Smooth muscle cell (in vitro differentiated cells): Measurements from ENCODE around the gene RILPL1. TPM values are rescaled to one million over a fixed set of nuclear protein-coding genes. Genes with fewer than 3 reads are reported as not detected.

Source experiments
- DNase-seq: peaks from one replicate; lab custom pipeline; 2025; ENCODE audit not compliant: unreplicated experiment; lab: John Stamatoyannopoulos, UW
- H2AFZ ChIP-seq: fragments of 200-600 bp; sonication (generic); 2 replicates; pipeline ENCODE4 v1.6.0; 2016; ENCODE audit warnings: antibody characterized with exemption, low read depth, mild to moderate bottlenecking
- H3F3A ChIP-seq: fragments of 200-600 bp; sonication (generic); 2 replicates; pipeline ENCODE4 v1.6.0; 2017; ENCODE audit warnings: antibody characterized with exemption, low read depth
- H3K27ac ChIP-seq: fragments of 200-600 bp; sonication (generic); 2 replicates; pipeline ENCODE4 v1.5.1; 2016; ENCODE audit warnings: low read depth, mild to moderate bottlenecking
- H3K27me3 ChIP-seq: fragments of 200-600 bp; sonication (generic); 2 replicates; pipeline ENCODE4 v1.6.1; 2016; ENCODE audit warnings: low read depth, mild to moderate bottlenecking
- H3K36me3 ChIP-seq: fragments of 200-600 bp; sonication (generic); 2 replicates; pipeline ENCODE4 v1.5.1; 2016; ENCODE audit warnings: low read depth
- H3K4me1 ChIP-seq: fragments of 200-600 bp; sonication (generic); 2 replicates; pipeline ENCODE4 v1.5.1; 2016; ENCODE audit warnings: low read depth
- H3K4me2 ChIP-seq: fragments of 200-600 bp; sonication (generic); 2 replicates; pipeline ENCODE4 v1.6.0; 2016; ENCODE audit warnings: mild to moderate bottlenecking
- H3K4me3 ChIP-seq: fragments of 200-600 bp; sonication (generic); 2 replicates; pipeline ENCODE4 v1.5.1; 2016; ENCODE audit warnings: mild to moderate bottlenecking
- H3K79me2 ChIP-seq: fragments of 200-600 bp; sonication (generic); 2 replicates; pipeline ENCODE4 v1.6.0; 2016; ENCODE audit warnings: low read depth, mild to moderate bottlenecking
- H3K9ac ChIP-seq: fragments of 200-600 bp; sonication (generic); 2 replicates; pipeline ENCODE4 v1.6.0; 2016; ENCODE audit warnings: low read depth
- H3K9me3 ChIP-seq: fragments of 200-600 bp; sonication (generic); replicated peaks from 2 replicates; pipeline ENCODE4 v1.5.1; 2016; ENCODE audit warnings: low read depth
- H4K20me1 ChIP-seq: fragments of 200-600 bp; sonication (generic); 2 replicates; pipeline ENCODE4 v1.6.0; 2016; ENCODE audit warnings: low read depth
- CTCF ChIP-seq: fragments of 200-600 bp; sonication (generic); IDR thresholded peaks from 2 replicates; pipeline ENCODE4 v1.5.1; 2017; ENCODE audit warnings: borderline replicate concordance, mild to moderate bottlenecking, antibody characterized with exemption; ENCODE audit not compliant: insufficient read depth, poor library complexity, severe bottlenecking
- WGBS: methylation state at CpG from one replicate; pipeline ENCODE4 v1.1.7; 2016; ENCODE audit warnings: low lambda C conversion rate; 5-methylcytosine and 5-hydroxymethylcytosine counted together
- polyA plus RNA-seq: library from polyadenylated mRNA; unstranded; fragments of >200 nt; fragmentation: Nextera tagmentation; extraction: Ambion mirVana; gene quantifications from 2 replicates; pipeline ENCODE4 v1.2.1, GENCODE V29; 2016
- total RNA-seq: library from RNA; depleted of rRNA; stranded (reverse); fragments of >200 nt; gene quantifications from 2 replicates; pipeline ENCODE4 v1.2.3, GENCODE V29; 2014

RILPL1 gene
- total and polyA plus RNA-seq, 2 experiments from 2014 or later = 17.9 to 29.8 TPM

DNA sequence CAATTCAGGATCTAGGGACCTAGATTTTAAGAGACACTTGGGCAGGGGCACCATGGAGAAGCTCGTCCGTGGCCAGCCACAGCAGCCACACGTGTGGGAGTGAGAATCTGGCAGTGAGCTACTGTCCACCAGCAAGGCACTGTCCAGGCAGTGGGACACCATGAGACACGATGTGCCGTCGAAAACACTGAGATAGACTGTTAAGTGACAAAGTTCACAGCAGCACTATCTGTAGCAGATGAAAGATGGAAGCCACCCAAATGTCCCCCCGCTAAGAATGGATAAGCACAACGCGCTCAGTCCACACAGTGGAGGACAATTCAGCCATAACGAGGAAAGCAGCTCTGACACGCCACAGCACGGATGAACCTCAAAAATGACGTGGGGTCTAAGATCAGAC lies 19.7 kb downstream of the RILPL1 start:
- Histone ChIP-seq H3K79me2 (no peaks in the 10 kb centered on the region), H2AFZ (no peak overlapping the region), H3K27ac (peak overlapping the region; percentile 40), H3F3A (no peaks in the 10 kb centered on the region), H3K36me3 (no peaks in the 10 kb centered on the region), H3K27me3 (no peaks in the 10 kb centered on the region), H3K4me1 (no peaks in the 10 kb centered on the region), H3K4me2 (no peak overlapping the region), H3K4me3 (no peak overlapping the region), H3K9ac (no peak overlapping the region), H4K20me1 (peaks cover 4% of the 10 kb centered on the region), H3K9me3 (no peaks in the 10 kb centered on the region)
- DNase-seq = no peak
- no peak for TF ChIP-seq CTCF
- WGBS = 94% methylated on average over 13 of the region's 13 CpGs

DNA sequence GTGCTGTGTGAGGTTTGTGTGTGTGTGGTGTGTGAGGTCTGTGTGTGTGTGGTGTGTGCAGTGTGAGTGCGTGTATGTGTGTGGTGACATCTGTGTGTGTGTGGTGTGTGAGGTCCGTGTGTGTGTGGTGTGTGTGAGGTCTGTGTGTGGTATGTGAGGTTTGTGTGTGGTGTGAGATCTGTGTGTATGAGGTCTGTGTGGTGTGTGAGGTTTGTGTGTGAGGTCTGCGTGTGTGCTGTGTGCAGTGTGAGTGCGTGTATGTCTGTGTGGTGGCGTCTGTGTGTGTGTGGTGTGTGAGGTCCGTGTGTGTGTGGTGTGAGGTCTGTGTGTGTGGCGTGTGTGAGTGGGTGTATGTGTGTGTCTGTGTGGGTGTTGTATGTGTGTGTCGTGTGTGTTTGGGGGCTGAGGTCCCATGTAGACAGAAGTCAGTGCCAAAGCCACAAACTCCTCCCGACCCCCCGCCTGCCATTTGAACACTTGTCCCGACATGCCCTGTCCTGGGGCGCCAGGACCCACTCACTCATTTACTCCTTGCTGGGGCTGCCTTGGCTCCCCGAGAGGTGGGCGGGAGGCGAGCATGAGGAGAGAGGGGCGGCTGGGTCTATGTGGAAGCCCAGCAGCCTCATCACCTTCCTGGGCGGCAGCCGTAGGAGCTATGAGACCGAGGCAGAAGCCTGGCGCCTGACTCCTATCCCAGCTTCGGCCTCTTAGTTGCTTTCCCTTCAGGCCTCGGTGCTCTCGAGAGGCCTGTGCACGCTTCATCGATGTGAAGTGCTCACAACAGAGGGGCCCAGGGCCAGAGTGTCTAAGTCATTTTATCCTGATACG lies 20.5 kb downstream of the RILPL1 start:
- Histone ChIP-seq H3K36me3 (no peaks in the 10 kb centered on the region), H3K4me2 (no peak overlapping the region), H2AFZ (no peak overlapping the region), H3K27me3 (no peaks in the 10 kb centered on the region), H3K79me2 (no peaks in the 10 kb centered on the region), H3K9ac (no peak overlapping the region), H3K9me3 (no peaks in the 10 kb centered on the region), H4K20me1 (peaks cover 4% of the 10 kb centered on the region), H3K4me3 (no peak overlapping the region), H3K4me1 (no peaks in the 10 kb centered on the region), H3K27ac (peak overlapping the region; percentile 40), H3F3A (no peaks in the 10 kb centered on the region)
- no peak for DNase-seq
- WGBS = 94% methylated on average over 20 of the region's 26 CpGs
- no peak for TF ChIP-seq CTCF

- Histone ChIP-seq H3K4me1 (peaks cover 3% of the 10 kb centered on the region), H3K79me2 (no peaks in the 10 kb centered on the region), H3K9me3 (no peaks in the 10 kb centered on the region), H3F3A (no peaks in the 10 kb centered on the region), H3K9ac (no peak overlapping the region), H3K27ac (no peak overlapping the region), H3K4me2 (no peak overlapping the region), H2AFZ (no peak overlapping the region), H4K20me1 (peaks cover 11% of the 10 kb centered on the region), H3K36me3 (no peaks in the 10 kb centered on the region), H3K4me3 (no peak overlapping the region), H3K27me3 (no peaks in the 10 kb centered on the region)
- DNase-seq = no peak
- WGBS = 96% methylated on average over 6 of the region's 6 CpGs
- TF ChIP-seq CTCF = no peak
Measured at GRCh38 chr12:123506843-123507236, 26.7 kb downstream of the RILPL1 start.
